Stimulated activated CD4-positive, alpha-beta T cell treated with anti-CD3 and anti-CD28 coated beads, Interleukin-1b, Interleukin-23, amount 100 ng/mL, for 24 hours (primary cell): ENCODE measurements around the gene FBXO47.
A peak's percentile ranks its signal among the peaks of the same experiment; 100 is the strongest.
"Not testable (repeated sequence)": the region's sequence is repeated elsewhere in the genome, so short reads cannot be mapped to it uniquely, and the experiment has no call there.

Experiments used
- DNase-seq, 4 experiments: peaks; one replicate each; pipeline ENCODE4 v3.0.0-alpha.2; 2020; ENCODE audit warnings: low read depth in 4 of 4, low spot score in 1 of 4

FBXO47 gene

DNA sequence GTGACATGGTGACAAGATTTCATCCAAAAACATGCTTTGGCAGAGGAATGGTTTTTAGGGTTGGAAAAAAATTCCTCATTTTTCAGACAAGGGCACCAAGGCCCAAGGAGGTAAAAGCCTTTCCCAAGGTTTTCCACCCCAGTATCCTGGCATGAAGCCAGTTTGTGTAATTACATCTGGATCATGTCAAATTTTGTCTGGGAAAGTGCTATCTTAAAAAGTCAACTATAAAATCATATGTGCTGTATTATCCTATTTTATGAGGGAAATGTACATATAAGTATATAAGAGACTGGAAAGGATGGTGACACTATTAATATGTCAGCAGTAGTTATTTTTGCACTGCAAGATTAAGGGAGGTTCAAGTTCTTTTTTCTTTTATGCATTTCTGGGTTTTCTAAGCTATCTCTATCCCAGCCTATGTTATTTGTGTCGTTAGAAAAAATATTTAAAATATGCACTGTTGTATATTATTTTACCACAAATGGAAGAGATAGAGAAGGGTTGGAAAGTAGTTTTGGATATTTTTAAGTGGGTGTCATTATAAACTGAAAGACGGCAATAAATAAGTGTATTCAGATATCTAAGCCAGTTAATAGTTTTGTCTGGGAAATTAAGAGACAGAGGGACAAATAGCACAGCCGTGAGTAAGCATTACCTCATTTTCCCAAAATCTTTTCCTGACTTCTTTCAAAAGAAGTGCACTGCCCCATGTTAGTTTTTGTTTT lies 13.5 kb upstream of the FBXO47 start:
- no peak for DNase-seq

DNA sequence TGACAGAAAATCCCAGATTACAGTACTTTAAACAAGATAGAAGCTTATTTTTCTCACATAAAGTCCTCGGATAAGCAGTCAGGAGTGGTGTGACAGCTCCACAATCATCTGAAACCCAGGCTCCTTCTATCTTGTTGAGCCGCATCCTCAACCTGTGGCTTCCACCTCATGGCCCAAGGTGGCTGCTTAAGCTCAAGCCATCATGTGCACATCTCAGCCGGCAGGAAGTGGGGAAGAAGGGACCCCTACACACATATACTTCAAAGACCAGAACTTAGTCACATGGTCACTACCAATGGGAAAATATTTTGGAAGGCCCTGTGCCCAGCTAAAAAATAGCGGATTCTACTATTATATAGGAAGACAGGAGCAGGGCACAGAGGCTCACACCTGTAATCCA lies 11.0 kb upstream of the FBXO47 start:
- DNase-seq: no peak

DNA sequence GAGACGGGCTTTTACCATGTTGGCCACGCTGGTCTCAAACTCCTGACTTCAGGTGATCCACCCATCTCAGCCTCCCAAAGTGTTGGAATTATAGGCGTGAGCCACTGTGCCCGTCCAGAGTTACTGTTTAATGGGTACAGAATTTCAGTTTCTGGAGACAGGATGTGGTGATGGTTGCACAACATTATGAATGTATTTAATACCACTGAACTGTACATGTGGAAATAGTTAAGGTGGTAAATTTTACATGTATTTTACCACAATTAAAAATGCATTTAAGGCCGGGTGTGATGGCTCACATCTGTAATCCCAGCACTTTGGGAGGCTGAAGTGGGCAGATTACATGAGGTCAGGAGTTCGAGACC lies 9.0 kb upstream of the FBXO47 start:
- not testable (repeated sequence) for DNase-seq

DNA sequence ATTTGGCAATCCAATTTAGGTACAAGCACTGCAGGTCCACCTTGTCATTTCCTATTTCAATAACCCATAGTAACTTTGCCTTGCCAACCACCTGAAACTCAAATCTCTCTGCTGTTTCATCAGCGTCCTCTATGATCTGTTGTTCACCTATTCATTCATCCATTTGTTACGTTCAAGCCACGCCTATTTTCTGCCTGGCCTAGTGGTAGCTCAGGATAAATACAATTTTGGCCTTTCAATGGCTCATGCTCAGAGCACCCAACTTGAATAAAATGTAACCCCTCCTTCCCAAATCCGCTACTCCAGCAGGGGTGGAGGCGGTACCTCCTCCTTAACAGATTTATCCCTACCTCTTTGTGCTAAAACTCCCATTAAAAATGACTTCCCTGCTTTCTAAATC lies 3.6 kb upstream of the FBXO47 start:
- no peak for DNase-seq

DNA sequence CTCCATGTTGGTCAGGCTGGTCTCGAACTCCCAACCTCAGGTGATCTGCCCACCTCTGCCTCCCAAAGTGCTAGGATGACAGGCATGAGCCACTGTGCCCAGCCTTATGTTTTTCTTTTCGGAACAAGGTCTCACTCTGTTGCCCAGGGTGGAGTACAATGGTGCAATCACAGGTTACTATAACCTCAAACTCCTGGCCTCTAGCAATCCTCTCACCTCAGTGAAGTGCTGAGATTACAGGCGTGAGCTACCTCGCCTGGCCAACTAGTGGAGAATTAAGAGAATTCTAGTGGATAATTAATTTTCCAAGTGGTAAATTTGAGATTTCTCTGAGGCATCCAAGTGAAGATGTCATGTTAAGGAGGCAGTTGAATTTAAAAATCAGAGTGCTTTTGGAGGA lies 2.9 kb upstream of the FBXO47 start:
- DNase-seq: no peak

DNA sequence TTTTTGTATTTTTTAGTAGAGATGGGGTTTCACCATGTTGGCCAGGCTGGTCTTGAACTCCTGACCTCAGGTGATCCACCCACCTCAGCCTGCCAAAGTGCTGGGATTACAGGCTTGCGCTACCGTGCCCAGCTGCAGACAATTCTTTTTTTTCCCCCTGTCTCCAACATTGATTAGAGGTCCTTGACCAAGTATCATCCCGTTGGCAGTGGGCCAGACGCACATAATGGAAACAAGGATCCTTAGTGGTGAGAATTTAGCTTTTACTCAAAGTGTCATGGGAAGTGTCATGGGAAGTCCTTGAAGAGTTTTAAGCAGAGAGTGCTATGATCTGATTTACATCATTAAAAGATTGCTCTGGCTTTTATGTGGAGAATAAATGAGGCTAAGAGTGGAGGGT lies 2.1 kb upstream of the FBXO47 start:
- DNase-seq: no peak

DNA sequence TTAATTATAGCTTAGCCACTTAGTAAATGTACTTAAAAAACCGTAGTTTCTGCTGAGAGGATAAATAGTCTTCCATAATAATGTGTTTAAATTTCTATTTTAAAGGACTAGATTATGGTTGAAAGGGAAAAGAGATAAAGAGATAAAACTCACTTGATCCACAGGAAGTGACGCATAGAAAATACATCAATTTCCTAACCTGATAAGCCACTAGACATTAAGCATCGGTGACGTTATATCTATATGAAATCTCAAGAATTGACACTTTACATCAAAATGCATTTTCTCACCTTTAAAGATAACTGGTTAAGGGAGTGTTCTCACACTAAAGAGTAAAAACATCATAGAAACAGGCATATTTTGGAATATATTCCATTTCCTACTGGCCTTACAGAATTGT lies 5.8 kb downstream of the FBXO47 start:
- DNase-seq: no peak

DNA sequence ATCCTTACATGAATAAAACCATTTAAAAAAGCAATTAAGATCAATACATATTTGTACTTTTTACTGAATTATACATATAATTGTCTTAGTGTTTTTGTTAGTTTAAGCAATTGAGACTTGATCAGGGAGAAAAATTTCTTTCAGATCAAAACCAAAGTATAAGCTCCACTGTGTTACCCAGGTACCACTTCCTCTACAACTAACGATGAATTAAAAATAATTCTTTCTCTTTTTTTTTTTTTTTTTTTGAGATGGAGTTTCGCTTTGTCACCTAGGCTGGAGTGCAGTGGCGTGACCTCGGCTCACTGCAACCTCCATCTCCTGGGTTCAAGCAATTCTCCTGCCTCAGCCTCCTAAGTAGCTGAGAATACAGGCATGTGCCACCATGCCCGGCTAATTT lies 6.8 kb downstream of the FBXO47 start:
- no peak for DNase-seq

DNA sequence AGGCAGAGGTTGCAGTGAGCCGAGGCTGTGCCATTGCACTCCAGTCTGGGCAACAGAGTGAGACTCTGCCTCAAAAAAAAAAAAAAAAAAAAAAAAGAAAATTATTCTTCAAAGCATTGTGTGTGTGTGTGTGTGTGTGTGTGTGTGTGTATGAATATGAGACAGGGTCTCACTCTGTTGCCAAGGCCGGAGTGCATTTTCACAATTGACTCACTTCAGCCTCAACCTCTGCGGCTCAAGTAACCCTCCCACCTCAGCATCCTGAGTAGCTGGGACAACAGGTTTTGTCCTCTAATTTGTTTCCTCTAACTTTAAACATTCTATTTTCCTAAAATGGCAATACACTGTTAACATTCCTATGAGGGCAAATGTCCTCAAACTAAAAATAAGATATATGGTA lies 7.7 kb downstream of the FBXO47 start:
- DNase-seq: no peak

DNA sequence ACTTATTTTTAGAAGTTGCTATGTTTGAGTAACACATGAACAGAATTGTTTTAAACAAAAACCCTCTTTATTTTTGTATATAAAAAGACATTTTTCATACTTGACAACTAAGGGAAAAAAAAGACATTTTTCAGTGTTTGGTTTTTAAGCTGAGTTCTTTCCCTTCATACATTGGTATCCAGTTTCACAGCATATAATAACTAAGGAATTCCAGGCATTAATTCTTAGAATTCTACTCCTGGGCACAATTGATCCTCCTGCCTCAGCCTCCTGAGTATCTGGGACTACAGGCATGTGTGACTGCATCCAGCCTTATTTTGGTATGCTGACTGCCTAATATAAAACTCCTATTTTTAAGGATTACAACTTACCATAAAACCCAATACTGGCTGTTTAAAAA lies 8.4 kb downstream of the FBXO47 start:
- no peak for DNase-seq

DNA sequence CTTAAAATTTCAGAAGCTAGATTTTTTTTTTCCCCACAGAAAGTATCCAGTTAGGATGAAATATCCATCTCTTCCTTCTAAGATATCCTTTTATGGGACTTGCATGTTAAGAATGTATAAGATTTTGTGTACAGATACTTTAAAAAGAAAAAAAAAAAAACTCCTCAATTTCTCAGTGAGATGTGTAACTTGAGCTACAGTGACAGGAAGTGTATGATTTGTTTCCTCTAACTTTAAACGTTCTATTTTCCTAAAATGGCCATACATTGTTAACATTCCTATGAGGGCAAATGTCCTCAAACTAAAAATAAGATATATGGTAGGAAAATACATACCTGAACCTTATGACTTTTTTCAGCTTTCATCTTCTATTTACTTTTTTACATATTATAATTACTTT lies 8.9 kb downstream of the FBXO47 start:
- DNase-seq: no peak

DNA sequence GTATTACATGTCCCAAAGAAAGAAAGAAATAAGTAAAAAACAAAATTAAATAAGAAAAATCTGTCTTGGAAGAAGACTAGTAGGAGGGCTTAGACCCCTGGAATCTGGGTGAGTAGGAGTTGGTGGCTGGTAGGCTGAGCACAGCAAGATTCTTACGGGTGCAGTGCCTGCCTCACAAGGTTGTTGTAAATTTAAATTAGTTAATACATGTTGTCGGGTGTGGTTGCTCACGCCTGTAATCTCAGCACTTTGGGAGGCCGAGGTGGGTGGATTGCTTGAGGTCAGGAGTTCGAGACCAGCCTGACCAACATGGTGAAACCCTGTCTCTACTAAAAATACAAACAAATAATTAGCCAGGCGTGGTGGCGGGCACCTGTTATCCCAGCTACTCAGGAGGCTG lies 13.4 kb downstream of the FBXO47 start:
- DNase-seq: not testable (repeated sequence)

DNA sequence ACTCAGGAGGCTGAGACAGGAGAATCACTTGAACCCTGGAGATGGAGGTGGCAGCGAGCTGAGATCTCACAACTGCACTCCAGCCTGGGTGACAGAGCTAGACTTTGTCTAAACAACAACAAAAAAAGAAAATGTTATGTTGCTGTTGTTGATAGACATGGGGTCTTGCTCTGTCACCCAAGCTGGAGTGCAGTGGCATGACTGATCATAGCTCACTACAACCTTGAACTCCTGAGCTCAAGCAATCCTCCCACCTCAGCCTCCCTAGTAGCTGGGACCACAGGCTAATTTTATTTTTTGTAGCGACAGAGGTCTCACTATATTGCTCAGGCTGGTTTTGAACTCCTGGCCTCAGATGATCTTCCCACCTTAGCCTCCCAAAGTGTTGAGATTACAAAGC lies 20.0 kb downstream of the FBXO47 start:
- DNase-seq: no peak

DNA sequence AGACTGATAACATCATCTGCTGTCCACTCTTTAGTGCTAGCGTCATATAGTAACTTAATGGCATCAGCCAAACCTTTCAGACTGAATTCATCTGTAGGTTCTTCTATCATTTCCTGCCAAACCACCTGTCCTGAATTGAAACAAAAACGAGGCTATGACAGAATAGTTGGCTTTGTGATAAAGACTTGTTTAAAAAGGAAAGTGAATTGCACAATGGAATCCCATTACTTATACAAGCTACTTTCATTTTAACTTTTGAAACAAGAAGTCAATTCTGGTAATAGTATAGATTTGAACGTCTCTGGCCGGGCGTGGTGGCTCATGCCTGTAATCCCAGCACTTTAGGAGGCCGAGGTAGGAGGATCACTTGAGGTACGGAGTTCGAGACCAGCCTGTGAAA lies 23.6 kb downstream of the FBXO47 start:
- no peak for DNase-seq

DNA sequence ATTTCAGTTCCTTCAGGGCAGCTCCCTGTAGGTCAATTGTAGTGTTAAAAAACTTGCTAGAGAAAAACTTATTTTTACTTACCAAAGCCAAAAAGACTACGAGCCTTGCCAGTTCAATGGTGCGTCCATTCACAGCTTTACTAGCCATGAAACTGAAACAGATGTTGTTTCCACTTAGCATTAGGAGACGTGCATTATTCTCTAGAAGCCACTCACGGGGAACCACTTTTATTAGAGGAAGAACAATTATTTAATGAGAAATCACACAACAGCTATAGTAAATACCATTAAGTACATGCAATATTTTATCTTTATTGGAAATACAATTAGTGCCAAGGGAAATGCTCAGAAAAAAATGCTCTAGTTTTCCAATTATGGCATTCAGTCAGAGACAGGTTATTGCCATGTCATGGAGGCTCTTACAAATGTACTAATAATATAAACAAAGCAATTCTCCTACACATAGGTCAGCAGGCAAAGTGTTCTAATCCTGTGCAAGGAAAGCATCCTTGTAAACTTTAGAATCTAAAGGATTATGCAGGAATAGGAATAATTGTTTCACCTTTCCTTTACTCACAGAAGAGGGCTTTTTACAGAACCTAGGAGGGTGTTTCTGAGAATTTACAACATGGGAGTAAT lies 24.4 kb downstream of the FBXO47 start:
- no peak for DNase-seq

DNA sequence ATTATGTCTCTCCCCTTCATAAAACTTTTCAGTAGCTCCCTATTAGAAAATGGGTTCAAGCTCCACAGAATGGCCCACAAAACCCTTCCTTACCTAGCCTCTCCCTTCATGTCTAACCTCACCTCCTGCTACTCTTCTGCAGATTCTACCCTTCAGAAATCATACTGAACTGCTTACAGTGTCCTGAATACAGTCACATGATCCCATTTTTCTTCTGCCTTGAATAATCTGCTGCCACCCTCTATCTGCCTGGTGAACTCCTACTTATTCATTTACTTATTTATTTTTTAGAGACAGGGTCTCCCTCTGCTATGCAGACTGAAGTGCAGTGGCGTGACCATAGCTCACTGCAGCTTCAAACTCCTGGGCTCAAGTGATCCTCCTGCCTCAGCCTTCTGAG lies 26.8 kb downstream of the FBXO47 start:
- DNase-seq: no peak

DNA sequence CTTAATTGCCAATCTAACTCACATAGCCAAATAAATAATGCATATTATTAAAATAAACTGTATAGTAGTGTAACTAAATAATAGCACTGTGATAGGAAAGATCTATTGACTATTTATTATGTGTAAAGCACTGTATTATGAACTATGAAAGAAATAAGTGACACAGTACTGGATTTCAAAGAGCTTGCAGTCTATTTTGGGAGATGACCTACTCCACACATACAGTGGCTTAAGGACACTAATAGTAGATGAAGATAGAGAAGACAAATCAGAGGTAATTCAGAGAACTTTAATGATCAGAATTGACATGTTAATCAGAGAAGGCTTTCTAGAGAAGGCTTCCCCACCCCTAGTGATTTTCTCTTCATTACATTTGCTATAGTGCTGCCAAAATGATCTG lies 27.2 kb downstream of the FBXO47 start:
- no peak for DNase-seq

DNA sequence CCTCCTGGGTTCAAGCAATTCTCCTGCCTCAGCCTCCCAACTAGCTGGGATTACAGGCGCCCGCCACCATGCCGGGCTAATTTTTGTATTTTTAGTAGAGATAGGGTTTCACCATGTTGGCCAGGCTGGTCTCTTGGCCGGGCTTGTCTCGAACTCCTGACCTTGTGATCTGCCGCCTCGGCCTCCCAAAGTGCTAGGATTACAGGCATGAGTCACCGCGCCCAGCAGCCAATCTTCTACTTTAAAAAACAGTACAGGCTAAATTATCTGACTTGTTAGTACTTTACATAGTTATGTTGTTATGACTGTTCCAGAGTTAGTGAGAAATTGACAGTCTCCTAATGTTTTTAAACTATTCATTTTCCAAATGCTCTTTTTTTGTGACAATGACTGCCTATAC lies 33.2 kb downstream of the FBXO47 start:
- DNase-seq: not testable (repeated sequence)

DNA sequence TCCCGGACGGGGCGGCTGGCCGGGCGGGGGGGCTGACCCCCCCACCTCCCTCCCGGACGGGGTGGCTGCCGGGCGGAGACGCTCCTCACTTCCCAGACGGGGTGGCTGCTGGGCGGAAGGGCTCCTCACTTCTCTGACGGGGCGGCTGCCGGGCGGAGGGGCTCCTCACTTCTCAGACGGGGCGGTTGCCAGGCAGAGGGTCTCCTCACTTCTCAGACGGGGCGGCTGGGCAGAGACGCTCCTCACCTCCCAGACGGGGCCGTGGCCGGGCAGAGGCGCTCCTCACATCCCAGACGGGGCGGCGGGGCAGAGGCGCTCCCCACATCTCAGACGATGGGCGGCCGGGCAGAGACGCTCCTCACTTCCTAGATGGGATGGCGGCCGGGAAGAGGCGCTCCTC lies 36.4 kb downstream of the FBXO47 start:
- not testable (repeated sequence) for DNase-seq

DNA sequence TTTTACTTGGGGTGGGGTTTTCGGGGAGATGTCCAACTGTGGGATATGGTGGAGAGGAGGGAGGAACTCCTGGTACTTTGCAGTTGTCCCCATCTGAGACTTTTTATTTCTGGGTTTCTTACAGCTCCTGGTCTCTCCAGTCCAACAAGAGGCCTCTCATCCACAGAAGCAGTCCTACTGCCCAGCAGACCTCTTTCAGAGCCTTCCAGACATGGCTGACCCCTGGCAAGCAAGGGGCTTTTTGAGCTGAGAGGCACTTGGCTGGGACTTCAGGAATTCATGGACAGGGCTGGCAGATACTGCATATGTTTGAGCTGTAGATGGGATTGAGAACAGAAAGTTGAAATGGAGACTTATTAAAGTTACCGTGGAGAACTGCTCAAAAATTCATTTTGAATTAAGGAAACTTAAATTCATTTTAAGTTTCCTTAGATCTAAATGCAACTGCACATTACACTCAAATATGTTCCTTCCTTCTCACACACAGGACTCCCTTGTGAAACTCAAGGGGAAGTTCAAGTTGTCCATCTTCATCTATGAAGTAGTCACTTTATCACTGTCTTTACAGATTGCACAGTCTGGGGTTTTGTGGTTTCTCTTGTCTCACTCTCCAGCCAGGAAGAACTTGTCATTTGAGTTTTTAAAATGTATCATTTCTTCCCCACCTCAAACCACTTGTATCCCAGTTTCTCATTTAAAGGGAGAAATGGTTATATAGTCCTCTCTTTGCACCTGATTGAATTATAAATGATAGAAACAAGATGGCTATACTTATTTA lies 40.7 kb downstream of the FBXO47 start:
- DNase-seq: no peak

DNA sequence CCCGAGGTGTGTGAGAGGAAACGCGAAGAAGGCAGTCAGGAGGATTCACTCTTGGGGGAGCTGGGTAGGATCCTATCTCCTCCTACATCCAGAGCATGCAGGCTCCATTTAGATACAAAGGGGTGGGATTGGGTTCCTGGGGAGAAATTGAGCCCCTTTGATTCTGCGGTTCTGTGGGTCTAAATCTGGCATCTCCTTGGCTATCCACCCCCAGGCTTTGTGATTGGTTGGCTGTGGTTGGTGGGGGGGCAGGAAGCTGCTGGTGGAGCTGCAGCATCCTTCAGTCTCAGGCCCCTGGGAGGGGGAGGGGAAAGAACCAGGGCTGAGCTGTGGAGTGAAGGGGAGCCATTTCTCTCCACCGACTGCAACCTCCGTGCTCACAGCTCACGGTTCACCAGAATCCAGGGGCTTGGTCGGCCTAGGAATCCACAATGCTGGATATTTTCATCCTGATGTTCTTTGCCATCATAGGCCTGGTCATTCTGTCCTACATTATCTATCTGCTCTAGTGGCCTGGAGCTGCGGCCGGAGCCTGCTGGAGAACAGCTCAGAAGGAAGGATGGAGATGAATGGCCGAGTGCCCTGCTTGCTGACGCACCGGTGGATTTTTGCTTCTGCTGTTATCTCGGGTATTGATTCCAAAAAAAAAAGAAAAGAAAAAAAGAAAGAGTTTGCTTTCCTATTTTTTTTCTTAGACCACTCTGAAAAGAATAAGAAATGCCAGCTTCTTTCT lies 41.8 kb downstream of the FBXO47 start, which contains the start of gene LASP1NB:
TSS of gene LASP1NB (plus strand) at position 352 of the 733 bp plus-strand sequence.
- peak in 1 of 4 experiments; percentile 24 for DNase-seq
